Neural cell (in vitro differentiated cells): ENCODE data around the gene SREK1IP1. TPM values are rescaled to one million over a fixed set of nuclear protein-coding genes. Genes with fewer than 3 reads are reported as not detected.

Experiments
- H2AFZ ChIP-seq: fragments of 200-600, 300-800 bp; sonication (generic), shearing (Covaris generic); 2 replicates; pipeline ENCODE4 v1.6.0; 2014; ENCODE audit warnings: low read depth, mild to moderate bottlenecking, antibody characterized with exemption, low read length, moderate library complexity
- H3F3A ChIP-seq: fragments of 200-600 bp; shearing (Covaris generic); 2 replicates; pipeline ENCODE4 v1.6.1; 2016; ENCODE audit warnings: mild to moderate bottlenecking, moderate library complexity, mixed read lengths, antibody characterized with exemption, low read length; ENCODE audit not compliant: insufficient read depth, poor library complexity, severe bottlenecking
- H3K27ac ChIP-seq: fragments of 200-600, 300-800 bp; sonication (generic), shearing (Covaris generic); 2 replicates; pipeline ENCODE4 v1.5.1; 2014; ENCODE audit warnings: mild to moderate bottlenecking, low read length, moderate library complexity
- H3K27me3 ChIP-seq: fragments of 300-800, 200-600 bp; sonication (generic), shearing (Covaris generic); 2 replicates; pipeline ENCODE4 v1.6.0; 2014; ENCODE audit warnings: mild to moderate bottlenecking, low read depth, low read length, moderate library complexity; ENCODE audit not compliant: insufficient read depth
- H3K36me3 ChIP-seq: fragments of 300-800, 200-600 bp; sonication (generic), shearing (Covaris generic); 2 replicates; pipeline ENCODE4 v1.5.1; 2014; ENCODE audit warnings: mild to moderate bottlenecking, antibody characterized with exemption, low read length, moderate library complexity; ENCODE audit not compliant: insufficient read depth
- H3K4me2 ChIP-seq: fragments of 300-800, 200-600 bp; sonication (generic), shearing (Covaris generic); 2 replicates; pipeline ENCODE4 v1.6.0; 2014; ENCODE audit warnings: mild to moderate bottlenecking, low read length
- H3K4me3 ChIP-seq: fragments of 300-800, 200-600 bp; sonication (generic), shearing (Covaris generic); 2 replicates; pipeline ENCODE4 v1.5.1; 2014; ENCODE audit warnings: mild to moderate bottlenecking, low read length, moderate library complexity
- H3K79me2 ChIP-seq: fragments of 200-600 bp; shearing (Covaris generic); replicated peaks from 2 replicates; pipeline ENCODE4 v1.6.0; 2014; ENCODE audit warnings: mild to moderate bottlenecking, low read length, moderate library complexity; ENCODE audit not compliant: insufficient read depth
- H3K9ac ChIP-seq: fragments of 300-800, 200-600 bp; sonication (generic), shearing (Covaris generic); 2 replicates; pipeline ENCODE4 v1.6.1; 2016; ENCODE audit warnings: mild to moderate bottlenecking, low read length, mixed read lengths
- H3K9me2 ChIP-seq: fragments of 200-600 bp; shearing (Covaris generic); 2 replicates; pipeline ENCODE4 v1.6.1; 2016; ENCODE audit warnings: mild to moderate bottlenecking, low read length, mixed read lengths; ENCODE audit not compliant: insufficient read depth
- H3K9me3 ChIP-seq: fragments of 200-600, 300-800 bp; sonication (generic), shearing (Covaris generic); 2 replicates; pipeline ENCODE4 v1.6.1; 2016; ENCODE audit warnings: mild to moderate bottlenecking, mixed run types, low read length, moderate library complexity, mixed read lengths
- H4K20me1 ChIP-seq: fragments of 200-600 bp; shearing (Covaris generic); 2 replicates; pipeline ENCODE4 v1.6.1; 2016; ENCODE audit warnings: mild to moderate bottlenecking, mixed run types; ENCODE audit not compliant: insufficient read depth
- EP300 ChIP-seq: fragments of 450-650 bp; conservative IDR thresholded peaks from 2 replicates; pipeline ENCODE4 v1.6.1; 2014; ENCODE audit warnings: antibody characterized with exemption, mild to moderate bottlenecking, moderate library complexity; ENCODE audit not compliant: poor library complexity, severe bottlenecking
- EZH2 ChIP-seq: fragments of 200-600, 300-800 bp; shearing (Covaris generic), sonication (generic); IDR thresholded peaks from 2 replicates; pipeline ENCODE4 v1.6.1; 2014; ENCODE audit warnings: antibody characterized with exemption, low read length, borderline replicate concordance, mild to moderate bottlenecking; ENCODE audit not compliant: insufficient read depth, poor library complexity, severe bottlenecking
- MXI1 ChIP-seq: fragments of 450-650 bp; conservative IDR thresholded peaks from 2 replicates; pipeline ENCODE4 v1.6.1; 2014; ENCODE audit warnings: antibody characterized with exemption, mild to moderate bottlenecking; ENCODE audit not compliant: poor library complexity, severe bottlenecking
- POLR2AphosphoS5 ChIP-seq: IDR thresholded peaks from 2 replicates; pipeline ENCODE4 v1.6.1; 2012
- RAD21 ChIP-seq: fragments of 450-650 bp; conservative IDR thresholded peaks from 2 replicates; pipeline ENCODE4 v1.6.1; 2014; ENCODE audit warnings: antibody characterized with exemption, mild to moderate bottlenecking, moderate library complexity
- SMC3 ChIP-seq: fragments of 450-650 bp; conservative IDR thresholded peaks from 2 replicates; pipeline ENCODE4 v1.6.1; 2014; ENCODE audit warnings: antibody characterized with exemption, mild to moderate bottlenecking, moderate library complexity; ENCODE audit not compliant: poor library complexity
- TAF1 ChIP-seq: IDR thresholded peaks from 2 replicates; pipeline ENCODE4 v1.6.1; 2012; ENCODE audit warnings: low read depth
- polyA plus RNA-seq: library from polyadenylated mRNA; depleted of rRNA; stranded (reverse); fragments of >200 nt; gene quantifications from 2 replicates; pipeline ENCODE4 v1.2.3, GENCODE V29; 2014
- TF ChIP-seq, protein P1 (sequence below): IDR thresholded peaks from 2 replicates; pipeline ENCODE4 v1.6.1; 2012; ENCODE audit warnings: borderline replicate concordance
- TF ChIP-seq, protein P2 (sequence below): fragments of 450-650 bp; IDR thresholded peaks from 2 replicates; pipeline ENCODE4 v1.5.1; 2014; ENCODE audit warnings: antibody characterized with exemption, mild to moderate bottlenecking, moderate library complexity; ENCODE audit not compliant: poor library complexity, severe bottlenecking

SREK1IP1 gene
- polyA plus RNA-seq, 1 donor from 2014 or later: 23.5 TPM

DNA sequence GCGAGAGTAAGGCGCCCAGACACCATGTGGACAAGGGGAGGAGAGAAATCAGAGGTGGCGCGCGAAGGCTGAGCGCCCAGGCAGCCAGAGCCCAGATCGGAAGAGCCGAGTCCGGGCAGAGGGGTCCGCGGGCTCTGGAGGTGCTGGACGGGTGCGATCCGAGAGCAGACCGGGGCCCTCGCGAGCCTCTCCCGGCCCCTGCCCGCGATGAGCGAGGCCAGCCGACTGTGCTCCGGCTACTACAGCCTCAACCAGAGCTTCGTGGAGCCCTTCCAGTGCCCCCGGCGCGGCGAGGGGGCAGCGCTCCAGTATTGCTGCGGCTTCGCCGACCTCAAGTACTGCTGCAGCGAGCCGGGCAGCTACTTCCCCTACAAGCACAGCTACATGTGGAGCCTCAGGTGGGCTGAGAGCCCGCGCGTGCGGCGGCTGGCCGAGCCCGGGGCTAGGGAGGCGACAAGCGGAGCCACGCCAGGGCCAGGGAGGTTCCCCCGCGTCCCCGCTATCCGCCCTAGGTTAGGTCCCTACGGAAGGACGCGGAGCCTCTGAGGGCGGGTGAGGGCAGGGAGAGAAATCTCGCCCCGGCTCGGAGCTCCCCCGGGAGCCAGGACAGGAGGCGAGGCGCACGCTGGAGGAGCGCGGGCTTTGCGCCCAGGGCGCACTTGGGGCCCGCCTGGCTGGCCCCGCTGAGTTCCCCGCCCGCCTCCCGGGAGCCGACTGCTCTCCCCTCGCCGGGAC lies 77.9 kb downstream of the SREK1IP1 start, which contains the start of gene SHISAL2B:
Gene SHISAL2B, plus strand, starts transcription at position 87 of the 735 bp plus-strand sequence. Its CDS starts 121 bp downstream, at position 208.
- no peaks in the 10 kb centered on the region for H3K9me2 ChIP-seq
- H3K9me3 ChIP-seq: no peaks in the 10 kb centered on the region
- no peaks in the 10 kb centered on the region for H3K79me2 ChIP-seq
- no peaks in the 10 kb centered on the region for H4K20me1 ChIP-seq
- no peaks in the 10 kb centered on the region for H3K36me3 ChIP-seq
- H3K9ac ChIP-seq: peak within 1 kb of the TSS; percentile 47
- peak within 1 kb of the TSS; percentile 67 for H3K4me2 ChIP-seq
- peak within 1 kb of the TSS; percentile 34 for H2AFZ ChIP-seq
- TF ChIP-seq, protein P1, sequence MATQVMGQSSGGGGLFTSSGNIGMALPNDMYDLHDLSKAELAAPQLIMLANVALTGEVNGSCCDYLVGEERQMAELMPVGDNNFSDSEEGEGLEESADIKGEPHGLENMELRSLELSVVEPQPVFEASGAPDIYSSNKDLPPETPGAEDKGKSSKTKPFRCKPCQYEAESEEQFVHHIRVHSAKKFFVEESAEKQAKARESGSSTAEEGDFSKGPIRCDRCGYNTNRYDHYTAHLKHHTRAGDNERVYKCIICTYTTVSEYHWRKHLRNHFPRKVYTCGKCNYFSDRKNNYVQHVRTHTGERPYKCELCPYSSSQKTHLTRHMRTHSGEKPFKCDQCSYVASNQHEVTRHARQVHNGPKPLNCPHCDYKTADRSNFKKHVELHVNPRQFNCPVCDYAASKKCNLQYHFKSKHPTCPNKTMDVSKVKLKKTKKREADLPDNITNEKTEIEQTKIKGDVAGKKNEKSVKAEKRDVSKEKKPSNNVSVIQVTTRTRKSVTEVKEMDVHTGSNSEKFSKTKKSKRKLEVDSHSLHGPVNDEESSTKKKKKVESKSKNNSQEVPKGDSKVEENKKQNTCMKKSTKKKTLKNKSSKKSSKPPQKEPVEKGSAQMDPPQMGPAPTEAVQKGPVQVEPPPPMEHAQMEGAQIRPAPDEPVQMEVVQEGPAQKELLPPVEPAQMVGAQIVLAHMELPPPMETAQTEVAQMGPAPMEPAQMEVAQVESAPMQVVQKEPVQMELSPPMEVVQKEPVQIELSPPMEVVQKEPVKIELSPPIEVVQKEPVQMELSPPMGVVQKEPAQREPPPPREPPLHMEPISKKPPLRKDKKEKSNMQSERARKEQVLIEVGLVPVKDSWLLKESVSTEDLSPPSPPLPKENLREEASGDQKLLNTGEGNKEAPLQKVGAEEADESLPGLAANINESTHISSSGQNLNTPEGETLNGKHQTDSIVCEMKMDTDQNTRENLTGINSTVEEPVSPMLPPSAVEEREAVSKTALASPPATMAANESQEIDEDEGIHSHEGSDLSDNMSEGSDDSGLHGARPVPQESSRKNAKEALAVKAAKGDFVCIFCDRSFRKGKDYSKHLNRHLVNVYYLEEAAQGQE: no peak
- TF ChIP-seq MXI1: peak; percentile 37
- peak within 1 kb of the TSS; percentile 80 for H3K4me3 ChIP-seq
- no peak within 1 kb of the TSS for H3K27ac ChIP-seq
- H3K27me3 ChIP-seq: peaks cover 30% of the 10 kb centered on the region
- H3F3A ChIP-seq: no peaks in the 10 kb centered on the region

DNA sequence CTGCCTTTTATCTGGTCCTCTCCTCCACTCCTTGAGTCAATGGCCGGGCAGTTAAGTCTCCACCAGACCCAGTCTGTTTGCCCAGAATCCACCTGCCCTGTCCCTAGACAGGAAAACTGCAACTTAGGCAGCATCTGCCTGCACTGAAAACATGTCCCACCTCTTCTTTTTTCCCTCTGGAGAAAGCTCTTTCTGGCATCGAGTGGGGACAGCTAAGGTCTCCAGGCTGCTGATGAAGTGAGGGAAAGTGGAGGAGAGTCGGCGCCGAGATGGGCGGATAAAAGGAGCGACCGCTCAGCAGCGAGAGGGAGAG lies 78.4 kb downstream of the SREK1IP1 start:
- Histone ChIP-seq H3K27ac (no peak overlapping the region), H3K9me3 (no peaks in the 10 kb centered on the region), H4K20me1 (no peaks in the 10 kb centered on the region), H3K9me2 (no peaks in the 10 kb centered on the region), H3F3A (no peaks in the 10 kb centered on the region), H3K9ac (peak overlapping the region; percentile 47), H3K36me3 (no peaks in the 10 kb centered on the region), H3K27me3 (peaks cover 30% of the 10 kb centered on the region), H3K4me2 (peak overlapping the region; percentile 67), H2AFZ (peak overlapping the region; percentile 34), H3K4me3 (peak overlapping the region; percentile 80), H3K79me2 (no peaks in the 10 kb centered on the region)
- TF ChIP-seq MXI1 (no peak), EZH2 (no peak), RAD21 (no peak), SMC3 (no peak), POLR2AphosphoS5 (no peak), TAF1 (no peak), EP300 (no peak)
- TF ChIP-seq, protein P2, sequence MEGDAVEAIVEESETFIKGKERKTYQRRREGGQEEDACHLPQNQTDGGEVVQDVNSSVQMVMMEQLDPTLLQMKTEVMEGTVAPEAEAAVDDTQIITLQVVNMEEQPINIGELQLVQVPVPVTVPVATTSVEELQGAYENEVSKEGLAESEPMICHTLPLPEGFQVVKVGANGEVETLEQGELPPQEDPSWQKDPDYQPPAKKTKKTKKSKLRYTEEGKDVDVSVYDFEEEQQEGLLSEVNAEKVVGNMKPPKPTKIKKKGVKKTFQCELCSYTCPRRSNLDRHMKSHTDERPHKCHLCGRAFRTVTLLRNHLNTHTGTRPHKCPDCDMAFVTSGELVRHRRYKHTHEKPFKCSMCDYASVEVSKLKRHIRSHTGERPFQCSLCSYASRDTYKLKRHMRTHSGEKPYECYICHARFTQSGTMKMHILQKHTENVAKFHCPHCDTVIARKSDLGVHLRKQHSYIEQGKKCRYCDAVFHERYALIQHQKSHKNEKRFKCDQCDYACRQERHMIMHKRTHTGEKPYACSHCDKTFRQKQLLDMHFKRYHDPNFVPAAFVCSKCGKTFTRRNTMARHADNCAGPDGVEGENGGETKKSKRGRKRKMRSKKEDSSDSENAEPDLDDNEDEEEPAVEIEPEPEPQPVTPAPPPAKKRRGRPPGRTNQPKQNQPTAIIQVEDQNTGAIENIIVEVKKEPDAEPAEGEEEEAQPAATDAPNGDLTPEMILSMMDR: no peak
- TF ChIP-seq, protein P1: no peak
